Measurements from ENCODE around the gene SPATA9. TPM values are rescaled to one million over a fixed set of nuclear protein-coding genes. Genes with fewer than 3 reads are reported as not detected.

Gene SPATA9
- total and polyA plus RNA-seq, 2 of the 8 experiments (the other 6 are each of a cell fraction or from before 2014, with no cell fraction given): not detected

- TF ChIP-seq SP2 (IDR thresholded peaks at IDR 0.05; ENCODE audit: low read length) (no peak), SUZ12 (IDR thresholded peaks at IDR 0.05; ENCODE audit: low read length) (no peak), SAP30 (IDR thresholded peaks at IDR 0.05; ENCODE audit: insufficient read depth, insufficient replicate concordance, low read length) (no peak), CHD2 (IDR thresholded peaks at IDR 0.05; ENCODE audit: low read length) (no peak), TAF7 (optimal IDR thresholded peaks at IDR 0.05; ENCODE audit: borderline replicate concordance, low read depth, low read length) (no peak), KDM4A (IDR thresholded peaks at IDR 0.05; ENCODE audit: low read depth, low read length, severe bottlenecking) (no peak), MAX (IDR thresholded peaks at IDR 0.05) (no peak), GTF2F1 (IDR thresholded peaks at IDR 0.05; ENCODE audit: borderline replicate concordance, low read depth, low read length) (no peak)
These were observed 28.6 kb downstream of the SPATA9 start (continued) for GRCh38 chr5:95654196-95654595.
